HTR-8/SVneo (cell line): Measurements from ENCODE around the gene ERVFRD-1.
"Not testable (repeated sequence)": the region's sequence is repeated elsewhere in the genome, so short reads cannot be mapped to it uniquely, and the experiment has no call there.

Experiments used
- DNase-seq: peaks from one replicate; pipeline ENCODE4 v3.0.0; 2011; ENCODE audit warnings: low spot score, mixed read lengths; ENCODE audit not compliant: insufficient read length
- FAIRE-seq: peaks from 2 replicates; lab custom pipeline; 2011; peaks lifted over from hg19 to GRCh38; lab: Jason Lieb, UNC

The ERVFRD-1 gene

DNA sequence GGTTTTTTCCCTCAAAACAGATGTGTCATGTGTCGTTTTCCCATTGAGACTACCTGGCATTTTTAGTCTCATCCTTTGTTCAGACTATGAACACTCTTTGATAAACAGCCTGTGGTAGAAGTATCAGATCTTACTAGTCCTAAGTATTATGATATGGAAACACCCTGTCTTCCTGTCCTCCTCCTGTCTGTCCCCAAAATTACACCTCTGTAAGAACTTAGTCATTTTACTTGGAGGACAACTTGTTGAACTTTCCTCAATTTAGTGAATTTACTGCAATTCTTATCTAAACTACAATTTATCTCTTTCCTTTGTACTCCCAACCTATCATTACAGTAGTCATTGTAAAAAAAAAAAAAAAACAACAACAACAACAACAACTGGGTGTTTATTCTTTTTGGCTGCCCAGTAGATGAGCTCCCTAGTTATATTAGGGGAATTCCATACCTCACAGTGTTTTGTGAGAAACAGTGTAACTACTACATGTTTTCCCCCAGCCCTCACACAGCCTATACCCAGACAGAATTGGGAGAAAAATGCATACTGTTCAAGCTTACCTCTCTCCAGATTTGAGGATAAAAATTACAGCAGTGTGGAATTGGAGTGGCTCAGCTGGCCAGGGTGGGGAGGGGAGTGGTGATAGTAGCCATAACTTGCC, 18.5 kb upstream of the ERVFRD-1 start:
- DNase-seq (no peak), FAIRE-seq (no peak)

GRCh38 chr6:11128608-11129007, 17.1 kb upstream of the ERVFRD-1 start:
- FAIRE-seq (no peak), DNase-seq (no peak)

DNA sequence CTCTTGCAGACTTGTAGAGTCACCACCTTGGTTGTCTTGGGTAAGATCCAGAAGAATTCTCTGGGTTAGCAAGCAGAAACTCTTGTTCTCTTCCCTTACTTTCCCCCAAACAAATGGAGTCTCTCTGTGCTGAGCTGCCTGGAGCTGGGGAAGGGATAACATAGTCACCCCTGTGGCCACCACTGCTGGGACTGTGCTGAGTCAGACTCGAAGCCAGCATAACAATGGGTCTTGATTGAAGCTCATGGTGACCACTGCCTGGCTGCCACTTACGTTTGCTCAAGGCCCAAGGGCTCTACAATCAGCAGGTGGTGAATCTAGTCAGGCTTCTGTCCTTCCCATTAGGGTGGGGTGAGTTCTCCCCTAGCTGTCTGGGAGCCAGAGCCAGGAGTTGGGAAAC, 15.4 kb upstream of the ERVFRD-1 start:
- no peak for FAIRE-seq
- no peak for DNase-seq

GRCh38 chr6:11123978-11124377, 12.5 kb upstream of the ERVFRD-1 start:
- DNase-seq: no peak
- FAIRE-seq: no peak

GRCh38 chr6:11122380-11122779, 10.9 kb upstream of the ERVFRD-1 start:
- DNase-seq (no peak), FAIRE-seq (no peak)

- DNase-seq: no peak
- no peak for FAIRE-seq
Measured at GRCh38 chr6:11121851-11122250, 10.3 kb upstream of the ERVFRD-1 start.

DNA sequence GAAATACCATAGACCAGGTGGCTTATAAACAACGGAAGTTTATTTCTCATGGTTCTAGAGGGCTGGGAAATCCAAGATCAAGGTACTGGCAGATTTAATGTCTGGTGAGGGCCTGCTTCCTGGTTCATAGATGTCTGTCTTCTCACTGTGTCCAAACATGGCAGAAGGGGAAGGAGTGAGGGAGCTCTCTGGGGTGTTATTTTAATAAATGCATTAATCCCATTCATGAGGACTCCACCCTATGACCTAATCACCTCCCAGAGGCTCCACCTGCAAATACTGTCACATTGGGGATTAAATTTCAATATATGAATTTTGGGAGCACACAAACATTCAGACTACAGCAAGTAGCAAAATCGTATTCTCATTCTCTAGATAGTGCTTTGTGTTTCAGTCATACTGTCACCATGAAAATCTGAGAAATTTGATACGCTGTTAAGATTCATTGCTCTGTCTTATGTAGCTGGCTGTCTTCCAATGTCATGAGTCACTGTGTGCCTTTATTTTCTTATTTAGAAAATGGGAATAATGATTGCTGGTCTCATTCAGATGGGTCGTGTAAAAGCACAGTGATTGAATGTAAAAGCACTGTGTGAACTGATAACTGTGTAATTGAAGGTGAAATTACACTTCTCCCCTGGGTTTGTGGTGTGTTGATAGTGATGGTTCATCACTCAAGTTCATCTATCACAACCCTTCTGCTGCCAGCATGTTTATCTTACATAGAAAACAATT, 8.9 kb upstream of the ERVFRD-1 start:
- FAIRE-seq (no peak), DNase-seq (no peak)

- FAIRE-seq: not testable (repeated sequence)
- peak; percentile 46 for DNase-seq
Measured at GRCh38 chr6:11115808-11116536, 4.4 kb upstream of the ERVFRD-1 start.

DNA sequence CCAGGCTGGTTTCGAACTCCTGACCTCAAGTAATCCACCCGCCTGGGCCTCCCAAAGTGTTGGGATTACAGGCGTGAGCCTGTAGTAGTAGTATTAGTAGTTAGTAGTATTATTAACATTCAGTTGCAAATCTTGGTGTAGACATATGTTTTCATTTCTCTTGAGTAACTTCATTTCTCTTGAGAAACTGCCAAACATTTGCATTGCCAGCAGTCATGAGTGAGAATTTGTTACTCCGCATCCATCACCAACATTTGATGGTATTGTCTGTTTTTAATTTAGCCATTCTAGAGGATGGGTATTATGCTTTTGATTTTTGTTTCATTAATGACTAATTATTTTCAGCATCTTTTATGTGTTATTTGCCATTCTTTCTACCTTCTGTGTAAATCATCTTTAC, 1.5 kb upstream of the ERVFRD-1 start:
- FAIRE-seq: no peak
- DNase-seq: no peak

DNA sequence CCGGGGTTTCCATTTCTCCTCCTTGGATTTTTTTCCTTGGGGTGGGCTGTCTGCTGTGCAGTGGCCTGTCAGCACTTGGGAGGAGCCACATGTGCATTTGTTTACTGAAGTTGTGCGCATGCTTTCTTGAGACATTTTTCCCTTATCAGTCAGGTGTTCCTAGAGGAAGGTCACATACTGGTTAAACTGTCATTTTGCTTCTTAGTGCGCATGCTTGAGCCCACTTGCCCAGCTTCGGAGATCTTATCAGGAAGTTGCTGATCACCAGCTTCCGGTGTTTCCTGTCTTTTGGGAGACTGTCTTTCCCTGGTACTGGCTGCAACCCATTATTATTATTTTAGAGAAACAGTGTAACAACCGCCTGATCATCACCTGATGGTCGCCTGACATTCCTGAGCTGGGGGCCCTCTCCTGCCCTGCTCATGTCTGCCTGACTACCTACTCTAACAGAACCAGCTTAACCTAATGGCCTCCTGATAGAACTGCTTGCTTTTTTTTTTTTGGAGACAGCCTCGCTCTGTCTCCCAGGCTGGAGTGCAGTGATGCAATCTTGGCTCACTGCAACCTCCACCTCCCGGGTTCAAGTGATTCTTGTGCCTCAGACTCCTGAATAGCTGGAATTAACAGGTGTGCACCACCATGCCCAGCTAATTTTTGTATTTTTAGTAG, 378 bp upstream of the ERVFRD-1 start:
- DNase-seq: no peak
- FAIRE-seq: no peak

DNA sequence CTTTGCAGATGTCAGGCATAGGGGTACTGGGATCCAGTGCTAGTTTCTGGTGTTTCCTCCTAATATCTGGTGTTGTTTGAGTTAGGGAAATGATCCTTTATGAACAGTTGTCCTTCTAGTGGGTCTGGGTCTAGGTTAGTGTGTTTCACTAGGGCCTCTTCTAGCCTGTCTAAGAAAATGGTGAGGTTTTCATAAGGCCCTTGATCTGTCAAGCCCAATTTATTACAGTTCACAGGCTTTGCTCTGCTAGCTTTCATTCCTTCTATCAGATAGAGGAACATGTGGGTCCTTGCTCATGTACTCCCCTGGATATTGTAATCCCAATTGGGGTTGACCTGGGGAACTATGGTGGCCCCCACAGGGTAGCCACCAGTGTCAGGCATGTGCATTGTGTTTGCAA, 2.8 kb downstream of the ERVFRD-1 start:
- FAIRE-seq: no peak
- no peak for DNase-seq

DNA sequence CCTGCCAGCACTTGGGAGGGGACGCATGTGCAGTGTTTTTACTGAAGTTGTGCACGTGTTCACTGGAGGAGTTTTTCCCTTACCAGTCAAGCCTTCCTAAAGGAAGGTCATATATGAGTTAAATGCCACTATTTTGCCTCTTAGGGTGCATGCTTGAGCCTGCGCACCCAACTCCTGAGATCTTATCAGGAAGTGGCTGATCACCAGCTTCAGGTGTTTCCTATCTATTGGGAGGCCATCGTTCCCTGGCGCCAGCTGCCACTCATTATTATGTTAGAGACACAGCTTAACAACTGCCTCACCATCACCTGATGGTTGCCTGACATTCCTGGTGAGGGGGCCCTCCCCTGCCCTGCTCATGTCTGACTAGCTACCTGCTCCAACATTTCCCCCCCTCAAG, 8.5 kb downstream of the ERVFRD-1 start:
- FAIRE-seq (no peak), DNase-seq (no peak)

DNA sequence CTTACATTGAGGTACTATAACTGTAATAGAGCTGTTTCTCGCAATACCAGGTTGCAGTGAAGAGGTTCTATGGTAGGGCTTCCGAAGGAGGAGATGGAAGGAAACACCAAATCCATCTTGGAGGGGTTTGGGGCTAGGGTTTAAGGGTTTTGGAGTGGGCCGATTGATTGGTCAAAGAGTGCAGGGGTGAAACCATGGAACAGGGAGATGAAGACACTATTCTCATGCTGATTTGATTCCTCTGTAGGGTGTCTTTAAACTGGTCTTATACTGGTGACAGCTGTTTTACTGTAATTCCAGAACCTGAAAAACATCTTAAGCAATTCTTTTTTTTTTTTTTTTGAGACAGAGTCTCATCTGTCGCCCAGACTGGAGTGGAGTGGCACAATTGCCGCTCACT, 10.1 kb downstream of the ERVFRD-1 start:
- FAIRE-seq: no peak

GRCh38 chr6:11098004-11098403, 13.5 kb downstream of the ERVFRD-1 start:
- FAIRE-seq: no peak
- no peak for DNase-seq

More for the DNA sequence above, 10.1 kb downstream of the ERVFRD-1 start:
- DNase-seq: no peak

DNA sequence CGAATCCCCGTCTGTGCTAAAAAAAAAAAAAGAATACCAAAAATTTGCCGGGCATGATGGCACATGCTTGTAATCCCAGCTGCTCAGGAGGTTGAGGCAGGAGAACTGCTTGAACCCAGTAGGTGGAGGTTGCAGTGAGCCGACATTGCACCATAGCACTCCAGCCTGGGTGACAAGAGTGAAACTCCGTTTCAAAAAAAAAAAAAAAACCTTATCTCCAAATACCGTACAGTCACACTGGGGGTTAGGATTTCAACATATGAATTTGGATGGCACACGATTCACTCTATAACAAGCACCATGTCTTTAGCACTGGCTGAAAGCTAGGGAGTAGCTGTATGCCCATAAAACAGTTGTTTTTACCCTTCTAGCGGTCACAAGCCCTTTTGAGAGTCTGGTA, 14.0 kb downstream of the ERVFRD-1 start:
- no peak for DNase-seq
- no peak for FAIRE-seq

GRCh38 chr6:11096109-11096508, 15.4 kb downstream of the ERVFRD-1 start:
- no peak for FAIRE-seq
- peak; percentile 41 for DNase-seq

DNA sequence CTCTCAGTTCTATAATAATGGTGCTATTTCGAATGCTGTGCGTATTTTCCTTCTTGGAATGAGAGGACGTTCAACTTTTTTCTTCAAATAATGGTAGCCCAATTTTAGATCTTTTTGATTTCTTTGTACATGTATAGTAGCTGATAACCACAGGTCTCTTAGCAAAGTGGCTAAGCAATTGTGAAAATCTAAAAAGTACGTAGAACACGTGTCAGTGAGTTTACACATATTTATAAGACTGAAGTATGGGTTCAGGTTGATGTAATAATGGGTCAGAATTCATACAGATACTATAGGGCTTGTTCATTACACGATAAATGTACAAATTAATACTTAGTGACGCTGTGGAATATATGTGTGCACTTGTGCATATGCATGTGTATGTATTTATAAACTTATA, 16.6 kb downstream of the ERVFRD-1 start:
- DNase-seq (no peak), FAIRE-seq (no peak)

GRCh38 chr6:11094411-11094851, 17.1 kb downstream of the ERVFRD-1 start:
- peak; percentile 35 for DNase-seq
- no peak for FAIRE-seq

- DNase-seq (peak; percentile 96), FAIRE-seq (peak; percentile 83)
Measured at GRCh38 chr6:11093626-11094410, 17.7 kb downstream of the ERVFRD-1 start, which contains the start of gene SMIM13. Gene SMIM13 (plus strand): TSS chr6:11093834. CDS start chr6:11094314, 480 bp downstream.

- DNase-seq (no peak), FAIRE-seq (no peak)
Measured at GRCh38 chr6:11093376-11093625, 18.2 kb downstream of the ERVFRD-1 start.
